ENCODE measurements around the gene STAMBPL1. TPM values are rescaled to one million over a fixed set of nuclear protein-coding genes. Genes with fewer than 3 reads are reported as not detected.
A peak's percentile ranks its signal among the peaks of the same experiment; 100 is the strongest.
"Not testable (repeated sequence)": the region's sequence is repeated elsewhere in the genome, so short reads cannot be mapped to it uniquely, and the experiment has no call there.

STAMBPL1 gene
- total RNA-seq, 1 donor from 2014 or later, result 15.7 TPM

GRCh38 chr10:88928254-88928653 lies 48.2 kb downstream of the STAMBPL1 start:
- TF ChIP-seq POLR2A (IDR thresholded peaks at IDR 0.05), result no peak
- TF ChIP-seq CTCF (IDR thresholded peaks at IDR 0.05), result no peak
- intact Hi-C loops (cut with DNase I), result no loop called here
- no peak overlapping the region for H3K4me3 ChIP-seq
- DNase-seq (ENCODE audit: extremely low spot score in 2 of 2), result no peak
- no peaks in the 10 kb centered on the region for H3K27me3 ChIP-seq
- peaks cover 32% of the 10 kb centered on the region for H3K4me1 ChIP-seq
- H3K9me3 ChIP-seq, result no peaks in the 10 kb centered on the region
- H3K27ac ChIP-seq, result peak overlapping the region; percentile 12
- H3K36me3 ChIP-seq, result no peaks in the 10 kb centered on the region

- no peak for TF ChIP-seq POLR2AphosphoS5 (IDR thresholded peaks at IDR 0.05; ENCODE audit: insufficient read depth in 1 of 2, low read depth in 1 of 2)
- no peak for TF ChIP-seq CTCF (IDR thresholded peaks at IDR 0.05)
- no peak for TF ChIP-seq POLR2A (IDR thresholded peaks at IDR 0.05)
- Histone ChIP-seq H3K4me1 (peaks cover 34% of the 10 kb centered on the region), H3K4me3 (no peak overlapping the region), H3K36me3 (no peaks in the 10 kb centered on the region), H3K9me3 (no peaks in the 10 kb centered on the region), H3K27me3 (no peaks in the 10 kb centered on the region), H3K27ac (peak overlapping the region; percentile 61)
- intact Hi-C loops (cut with DNase I), result loop anchor here (5.0 kb wide), 1 partner anchor 276 kb away; the partner anchor contains the start of gene CH25H
- no peak for DNase-seq (ENCODE audit: extremely low spot score in 2 of 2)
Observed at GRCh38 chr10:88931548-88931947, 51.5 kb downstream of the STAMBPL1 start.

GRCh38 chr10:88932029-88932428 lies 52.0 kb downstream of the STAMBPL1 start:
- H3K9me3 ChIP-seq; H3K4me3 ChIP-seq; H3K27me3 ChIP-seq; H3K36me3 ChIP-seq; DNase-seq (ENCODE audit: extremely low spot score in 2 of 2): not testable (repeated sequence)
- Histone ChIP-seq H3K27ac (peak overlapping the region; percentile 61), H3K4me1 (peaks cover 32% of the 10 kb centered on the region)
- intact Hi-C loops (cut with DNase I), result loop anchor here (5.0 kb wide), 1 partner anchor 275 kb away; the partner anchor contains the start of gene CH25H

- intact Hi-C loops (cut with DNase I), result loop anchor here (5.0 kb wide), 1 partner anchor 275 kb away; the partner anchor contains the start of gene CH25H
- no peak overlapping the region for H3K4me3 ChIP-seq
- H3K9me3 ChIP-seq, result no peaks in the 10 kb centered on the region
- TF ChIP-seq POLR2AphosphoS5 (IDR thresholded peaks at IDR 0.05; ENCODE audit: insufficient read depth in 1 of 2, low read depth in 1 of 2), result peak in 1 of 2 donors; percentile 87
- no peak for TF ChIP-seq POLR2A (IDR thresholded peaks at IDR 0.05)
- peak; percentile 86 to 99 (median 97) for TF ChIP-seq CTCF (IDR thresholded peaks at IDR 0.05)
- H3K27ac ChIP-seq, result peak overlapping the region; percentile 61
- no peaks in the 10 kb centered on the region for H3K27me3 ChIP-seq
- DNase-seq (ENCODE audit: extremely low spot score in 2 of 2), result no peak
- peaks cover 26% of the 10 kb centered on the region for H3K4me1 ChIP-seq
- no peaks in the 10 kb centered on the region for H3K36me3 ChIP-seq
Observed at GRCh38 chr10:88932539-88933256, 52.7 kb downstream of the STAMBPL1 start.

GRCh38 chr10:88933564-88933963 lies 53.5 kb downstream of the STAMBPL1 start:
- H3K27me3 ChIP-seq, result no peaks in the 10 kb centered on the region
- H3K36me3 ChIP-seq, result peaks cover 0 to 6% of the 10 kb centered on the region in 2 donors
- no peaks in the 10 kb centered on the region for H3K9me3 ChIP-seq
- H3K4me3 ChIP-seq, result no peak overlapping the region
- intact Hi-C loops (cut with DNase I), result loop anchor here (5.0 kb wide), 1 partner anchor 274 kb away; the partner anchor contains the start of gene CH25H
- TF ChIP-seq CTCF (IDR thresholded peaks at IDR 0.05) (no peak), POLR2AphosphoS5 (IDR thresholded peaks at IDR 0.05; ENCODE audit: insufficient read depth in 1 of 2, low read depth in 1 of 2) (no peak), POLR2A (IDR thresholded peaks at IDR 0.05) (no peak)
- H3K4me1 ChIP-seq, result peaks cover 26% of the 10 kb centered on the region
- peak overlapping the region; percentile 61 for H3K27ac ChIP-seq
- DNase-seq (ENCODE audit: extremely low spot score in 2 of 2), result no peak

Measured in vagina (tissue), 2 donors.